Omental fat pad (tissue), 4 donors: Measurements from ENCODE around the gene VARS2. TPM values are rescaled to one million over a fixed set of nuclear protein-coding genes. Genes with fewer than 3 reads are reported as not detected.
"Not testable (repeated sequence)": the region's sequence is repeated elsewhere in the genome, so short reads cannot be mapped to it uniquely, and the experiment has no call there.

Experiments used
- ATAC-seq: fragments of 150-250 bp; one replicate; pipeline ENCODE4 v1.9.1; 2016; ENCODE audit warnings: mild to moderate bottlenecking, moderate library complexity; ENCODE audit not compliant: low FRiP score
- DNase-seq: peaks from one replicate; pipeline ENCODE4 v3.0.0-alpha.2; 2019; ENCODE audit warnings: low spot score
- CTCF ChIP-seq, 3 donors: fragments of 450-650 bp; IDR thresholded peaks; one replicate each; pipeline ENCODE4 v1.5.1; 2016 to 2017; ENCODE audit warnings: antibody characterized with exemption in 3 of 3, mild to moderate bottlenecking in 3 of 3, moderate library complexity in 2 of 3
- small RNA-seq: library from RNA; depleted of rRNA; stranded (forward); fragments of <200 nt; gene quantifications from one replicate; pipeline ENCODE3, GENCODE V24; 2016
- total RNA-seq, 4 donors: library from RNA; depleted of rRNA; stranded (reverse); fragments of >200 nt; gene quantifications; one replicate each; pipeline ENCODE4 v1.1.0, GENCODE V29; 2016

VARS2 gene
- total RNA-seq, 4 donors from 2014 or later: 14.0 to 18.8 (median 16.6) TPM

- no peak for TF ChIP-seq CTCF (IDR thresholded peaks at IDR 0.05)
- no peak for DNase-seq
- no peak for ATAC-seq
Measured at GRCh38 chr6:30964075-30964474, 50.0 kb downstream of the VARS2 start.

GRCh38 chr6:30965140-30965601 is 51.1 kb downstream of the VARS2 start:
- ATAC-seq (no peak), DNase-seq (no peak)
- no peak for TF ChIP-seq CTCF (IDR thresholded peaks at IDR 0.05)

GRCh38 chr6:30966154-30966553 is 52.1 kb downstream of the VARS2 start:
- DNase-seq (no peak), ATAC-seq (no peak)
- TF ChIP-seq CTCF (IDR thresholded peaks at IDR 0.05): no peak

- not testable (repeated sequence) for ATAC-seq, DNase-seq
Measured at GRCh38 chr6:30969171-30969570, 55.1 kb downstream of the VARS2 start.

- no peak for ATAC-seq
- no peak for TF ChIP-seq CTCF (IDR thresholded peaks at IDR 0.05)
- no peak for DNase-seq
Measured at GRCh38 chr6:30970946-30971345, 56.9 kb downstream of the VARS2 start.

- ATAC-seq: no peak
- DNase-seq: no peak
- no peak for TF ChIP-seq CTCF (IDR thresholded peaks at IDR 0.05)
Measured at GRCh38 chr6:30972816-30973215, 58.8 kb downstream of the VARS2 start.

- DNase-seq (no peak), ATAC-seq (no peak)
- TF ChIP-seq CTCF (IDR thresholded peaks at IDR 0.05): no peak
Measured at GRCh38 chr6:30974490-30975252, 60.6 kb downstream of the VARS2 start.

Small RNAs within 50 kb of the gene (small RNA-seq; reads per million reads assigned to genes)
- not detected for gene RF00019

Other genes with a start within 250 kb of the VARS2 start
- gene DHX16, start 241.2 kb upstream of the VARS2 start, total RNA-seq: 10 to 100 TPM; 19.5 to 28.1 (median 24.3) TPM
- gene PPP1R18, start 227.6 kb upstream of the VARS2 start, total RNA-seq: 10 to 100 TPM; 25.5 to 55.7 (median 43.4) TPM
- 1 to 10 TPM; 2.9 to 5.8 (median 3.7) TPM for gene NRM, start 223.3 kb upstream of the VARS2 start, total RNA-seq
- 10 to 100 TPM in 1 of 4 donors, 1 to 10 TPM in 3; 6.2 to 15.0 (median 7.2) TPM for gene MDC1, start 197.0 kb upstream of the VARS2 start, total RNA-seq
- 100 to 1,000 TPM; 229 to 281 (median 256) TPM for gene TUBB, start 193.9 kb upstream of the VARS2 start, total RNA-seq
- gene FLOT1, start 171.6 kb upstream of the VARS2 start, total RNA-seq: 100 to 1,000 TPM in 3 of 4 donors, 10 to 100 TPM in 1; 90.2 to 156 (median 142) TPM
- gene IER3, start 169.7 kb upstream of the VARS2 start, total RNA-seq: 100 to 1,000 TPM in 1 of 4 donors, 10 to 100 TPM in 2, 1 to 10 TPM in 1; 6.8 to 224 (median 43.4) TPM
- 10 to 100 TPM in 3 of 4 donors, 1 to 10 TPM in 1; 9.9 to 77.3 (median 48.7) TPM for gene DDR1, start 29.7 kb upstream of the VARS2 start, total RNA-seq
- gene GTF2H4, start 6.0 kb upstream of the VARS2 start, total RNA-seq: 10 to 100 TPM; 10.3 to 22.2 (median 14.7) TPM
- gene SFTA2, start 17.9 kb downstream of the VARS2 start, total RNA-seq: not detected
- gene MUCL3, start 26.7 kb downstream of the VARS2 start, total RNA-seq: under 1 TPM in 1 of 4 donors, not detected in 3; 0.19 TPM
- not detected for gene MUC21, start 69.5 kb downstream of the VARS2 start, total RNA-seq
- gene MUC22, start 96.2 kb downstream of the VARS2 start, total RNA-seq: not detected
- gene C6orf15, start 198.3 kb downstream of the VARS2 start, total RNA-seq: not detected
- 1 to 10 TPM in 3 of 4 donors, under 1 TPM in 1; 0.60 to 1.3 (median 1.3) TPM for gene PSORS1C1, start 200.6 kb downstream of the VARS2 start, total RNA-seq
- gene CDSN, start 206.2 kb downstream of the VARS2 start, total RNA-seq: not detected
- gene PSORS1C2, start 224.8 kb downstream of the VARS2 start, total RNA-seq: not detected
- gene CCHCR1, start 243.6 kb downstream of the VARS2 start, total RNA-seq: 10 to 100 TPM in 1 of 4 donors, 1 to 10 TPM in 3; 4.6 to 21.1 (median 5.0) TPM
- gene TCF19, start 244.4 kb downstream of the VARS2 start, total RNA-seq: 10 to 100 TPM in 1 of 4 donors, 1 to 10 TPM in 3; 1.9 to 19.5 (median 2.7) TPM